ENCODE measurements around the gene SNRNP25.
"Not testable (repeated sequence)": the region's sequence is repeated elsewhere in the genome, so short reads cannot be mapped to it uniquely, and the experiment has no call there.

The SNRNP25 gene

GRCh38 chr16:43294-43693, 10.3 kb upstream of the SNRNP25 start:
- H3K27ac Mint-ChIP-seq, result no peak overlapping the region
- no peaks in the 10 kb centered on the region for H3K27me3 Mint-ChIP-seq (ENCODE audit: low read depth, poor library complexity)
- no peak overlapping the region for H3K4me3 Mint-ChIP-seq
- no peak for TF ChIP-seq CTCF (IDR thresholded peaks at IDR 0.05)
- H3K36me3 Mint-ChIP-seq (ENCODE audit: low read depth), result peaks cover 70% of the 10 kb centered on the region
- no peak for DNase-seq
- peaks cover 7% of the 10 kb centered on the region for H3K4me1 Mint-ChIP-seq
- H3K9me3 Mint-ChIP-seq, result peaks cover 8% of the 10 kb centered on the region

- H3K9me3 Mint-ChIP-seq, result peaks cover 8% of the 10 kb centered on the region
- H3K36me3 Mint-ChIP-seq (ENCODE audit: low read depth), result peaks cover 82% of the 10 kb centered on the region
- H3K4me1 Mint-ChIP-seq, result peaks cover 7% of the 10 kb centered on the region
- no peaks in the 10 kb centered on the region for H3K27me3 Mint-ChIP-seq (ENCODE audit: low read depth, poor library complexity)
- H3K27ac Mint-ChIP-seq, result no peak overlapping the region
- DNase-seq, result no peak
- TF ChIP-seq CTCF (IDR thresholded peaks at IDR 0.05), result no peak
- no peak overlapping the region for H3K4me3 Mint-ChIP-seq
Observed at GRCh38 chr16:44655-45054, 9.0 kb upstream of the SNRNP25 start.

- peaks cover 8% of the 10 kb centered on the region for H3K9me3 Mint-ChIP-seq
- peaks cover 90% of the 10 kb centered on the region for H3K36me3 Mint-ChIP-seq (ENCODE audit: low read depth)
- H3K4me3 Mint-ChIP-seq, result no peak overlapping the region
- H3K4me1 Mint-ChIP-seq, result peaks cover 7% of the 10 kb centered on the region
- no peak for DNase-seq
- no peaks in the 10 kb centered on the region for H3K27me3 Mint-ChIP-seq (ENCODE audit: low read depth, poor library complexity)
- TF ChIP-seq CTCF (IDR thresholded peaks at IDR 0.05), result no peak
- peak overlapping the region; percentile 54 for H3K27ac Mint-ChIP-seq
Observed at GRCh38 chr16:45454-45853, 8.2 kb upstream of the SNRNP25 start.

- peaks cover 16% of the 10 kb centered on the region for H3K4me1 Mint-ChIP-seq
- not testable (repeated sequence) for H3K4me3 Mint-ChIP-seq; H3K27me3 Mint-ChIP-seq (ENCODE audit: low read depth, poor library complexity); DNase-seq; H3K27ac Mint-ChIP-seq
- H3K9me3 Mint-ChIP-seq, result peaks cover 11% of the 10 kb centered on the region
- H3K36me3 Mint-ChIP-seq (ENCODE audit: low read depth), result peaks cover 92% of the 10 kb centered on the region
Observed at GRCh38 chr16:46510-46909, 7.1 kb upstream of the SNRNP25 start.

GRCh38 chr16:47234-47633, 6.4 kb upstream of the SNRNP25 start:
- H3K36me3 Mint-ChIP-seq (ENCODE audit: low read depth), result peaks cover 91% of the 10 kb centered on the region
- peaks cover 4% of the 10 kb centered on the region for H3K9me3 Mint-ChIP-seq
- DNase-seq, result no peak
- no peak overlapping the region for H3K27ac Mint-ChIP-seq
- TF ChIP-seq CTCF (IDR thresholded peaks at IDR 0.05), result no peak
- no peaks in the 10 kb centered on the region for H3K27me3 Mint-ChIP-seq (ENCODE audit: low read depth, poor library complexity)
- H3K4me1 Mint-ChIP-seq, result peaks cover 18% of the 10 kb centered on the region
- H3K4me3 Mint-ChIP-seq, result no peak overlapping the region

DNA sequence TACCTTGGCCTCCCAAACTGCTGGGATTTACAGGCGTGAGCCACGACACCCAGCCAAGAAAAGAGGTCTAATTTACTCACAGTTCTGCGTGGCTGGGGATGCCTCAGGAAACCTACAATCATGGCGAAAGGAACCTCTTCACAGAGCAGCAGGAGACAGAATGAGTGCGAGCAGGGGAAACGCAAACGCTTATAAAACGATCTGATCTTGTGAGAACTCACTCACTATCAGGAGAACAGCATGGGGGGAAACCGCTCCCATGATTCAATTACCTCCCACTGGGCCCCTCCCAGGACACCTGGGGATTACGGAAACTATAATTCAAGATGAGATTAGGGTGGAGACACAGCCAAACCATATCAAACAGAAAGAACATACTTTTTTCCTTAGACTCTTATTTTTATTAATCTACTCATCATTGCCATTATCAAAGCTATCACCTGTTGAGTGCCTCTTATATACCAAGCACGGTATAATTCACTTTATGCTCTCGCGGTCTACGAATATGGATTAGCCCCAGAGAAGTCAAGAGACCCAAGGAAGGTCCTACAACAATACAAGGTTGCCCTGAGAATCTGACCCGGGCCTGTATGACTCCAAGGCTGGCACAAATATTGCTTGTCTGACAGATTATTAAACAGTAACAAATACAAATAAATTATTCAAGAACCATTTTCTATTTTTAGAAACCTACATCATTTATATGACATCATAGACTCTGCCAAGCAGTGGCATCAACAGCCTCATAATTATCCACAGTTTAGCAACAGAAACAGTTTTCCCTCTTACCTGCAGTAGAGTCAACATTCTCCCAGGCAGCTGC, 2.6 kb upstream of the SNRNP25 start:
- peaks cover 31% of the 10 kb centered on the region for H3K4me1 Mint-ChIP-seq
- H3K27me3 Mint-ChIP-seq (ENCODE audit: low read depth, poor library complexity), result no peaks in the 10 kb centered on the region
- no peak for TF ChIP-seq CTCF (IDR thresholded peaks at IDR 0.05)
- peak overlapping the region; percentile 43 for H3K4me3 Mint-ChIP-seq
- no peak overlapping the region for H3K27ac Mint-ChIP-seq
- H3K9me3 Mint-ChIP-seq, result peaks cover 3% of the 10 kb centered on the region
- DNase-seq, result no peak
- peaks cover 59% of the 10 kb centered on the region for H3K36me3 Mint-ChIP-seq (ENCODE audit: low read depth)

Data from nephron progenitor cell (in vitro differentiated cells).